ENCODE results near the gene CAST. TPM values are rescaled to one million over a fixed set of nuclear protein-coding genes. Genes with fewer than 3 reads are reported as not detected.

Gene CAST
- total and polyA plus RNA-seq, 8 donors = 128 to 264 (median 156) TPM

GRCh38 chr5:96626956-96627355 lies 35.2 kb upstream of the CAST start:
- TF ChIP-seq, protein P1, sequence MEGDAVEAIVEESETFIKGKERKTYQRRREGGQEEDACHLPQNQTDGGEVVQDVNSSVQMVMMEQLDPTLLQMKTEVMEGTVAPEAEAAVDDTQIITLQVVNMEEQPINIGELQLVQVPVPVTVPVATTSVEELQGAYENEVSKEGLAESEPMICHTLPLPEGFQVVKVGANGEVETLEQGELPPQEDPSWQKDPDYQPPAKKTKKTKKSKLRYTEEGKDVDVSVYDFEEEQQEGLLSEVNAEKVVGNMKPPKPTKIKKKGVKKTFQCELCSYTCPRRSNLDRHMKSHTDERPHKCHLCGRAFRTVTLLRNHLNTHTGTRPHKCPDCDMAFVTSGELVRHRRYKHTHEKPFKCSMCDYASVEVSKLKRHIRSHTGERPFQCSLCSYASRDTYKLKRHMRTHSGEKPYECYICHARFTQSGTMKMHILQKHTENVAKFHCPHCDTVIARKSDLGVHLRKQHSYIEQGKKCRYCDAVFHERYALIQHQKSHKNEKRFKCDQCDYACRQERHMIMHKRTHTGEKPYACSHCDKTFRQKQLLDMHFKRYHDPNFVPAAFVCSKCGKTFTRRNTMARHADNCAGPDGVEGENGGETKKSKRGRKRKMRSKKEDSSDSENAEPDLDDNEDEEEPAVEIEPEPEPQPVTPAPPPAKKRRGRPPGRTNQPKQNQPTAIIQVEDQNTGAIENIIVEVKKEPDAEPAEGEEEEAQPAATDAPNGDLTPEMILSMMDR (IDR thresholded peaks at IDR 0.05) = no peak
- ATAC-seq (peak; percentile 24), DNase-seq (no peak)
- no peaks in the 10 kb centered on the region for H3K4me1 ChIP-seq
- H3K4me3 ChIP-seq = no peak overlapping the region
- no peak overlapping the region for H3K27ac ChIP-seq
- H3K9me3 ChIP-seq = no peaks in the 10 kb centered on the region
- no peaks in the 10 kb centered on the region for H3K36me3 ChIP-seq
- intact Hi-C loops (cut with DNase I) = no loop called here
- no peaks in the 10 kb centered on the region for H3K27me3 ChIP-seq

DNA sequence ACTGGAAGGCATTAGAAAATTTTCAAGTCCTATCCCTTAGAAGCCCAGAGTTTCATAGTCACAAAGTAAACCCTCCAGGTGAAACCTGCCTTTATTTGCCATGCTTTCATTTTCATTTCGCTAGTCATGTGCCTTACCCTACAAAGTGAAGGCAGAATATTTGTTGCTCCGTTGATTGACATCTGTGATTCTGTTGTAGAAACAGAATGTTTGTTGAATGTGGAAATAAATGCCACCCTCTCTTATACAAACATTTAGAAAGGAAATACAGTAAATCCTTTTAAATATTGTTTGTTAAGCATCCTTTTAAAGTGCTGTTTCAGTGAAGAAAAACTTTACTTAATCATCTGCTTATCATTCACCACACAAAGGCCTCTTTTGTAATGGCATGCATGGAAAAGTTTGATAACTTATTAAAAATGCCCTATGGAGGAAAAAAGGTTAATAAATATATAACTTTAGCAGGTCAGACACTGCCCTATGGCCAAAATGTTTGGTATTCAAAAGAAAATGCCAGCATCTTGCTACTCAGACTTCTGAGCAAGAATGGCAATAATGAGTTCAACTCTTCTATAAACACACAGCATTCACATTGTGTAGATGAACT lies 34.3 kb upstream of the CAST start:
- TF ChIP-seq, protein P1 (IDR thresholded peaks at IDR 0.05) = no peak
- ATAC-seq (peak; percentile 79), DNase-seq (no peak)
- Histone ChIP-seq H3K27me3 (no peaks in the 10 kb centered on the region), H3K27ac (peak overlapping the region; percentile 45 to 51), H3K9me3 (no peaks in the 10 kb centered on the region), H3K36me3 (no peaks in the 10 kb centered on the region), H3K4me1 (no peaks in the 10 kb centered on the region), H3K4me3 (no peak overlapping the region)
- intact Hi-C loops (cut with DNase I) = no loop called here

DNA sequence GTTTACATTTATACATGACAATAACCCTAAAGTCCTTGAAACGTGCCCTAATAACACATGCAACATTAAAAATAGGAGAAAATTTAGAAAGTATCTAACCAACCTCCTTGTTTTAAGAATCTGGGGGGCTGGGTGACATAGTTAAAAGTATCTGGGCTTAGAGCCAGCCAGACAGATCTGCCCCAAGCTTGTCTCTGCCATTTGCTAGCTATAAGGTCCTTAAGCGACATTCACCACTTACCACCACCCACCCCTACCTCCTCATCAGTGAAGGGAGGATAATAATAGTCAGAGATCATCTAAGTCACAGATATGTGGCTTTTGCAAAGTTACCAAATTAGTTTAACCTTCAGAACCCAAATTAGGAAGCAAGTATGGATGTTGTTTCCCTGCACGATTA lies 33.8 kb upstream of the CAST start:
- no peaks in the 10 kb centered on the region for H3K36me3 ChIP-seq
- TF ChIP-seq, protein P1 (IDR thresholded peaks at IDR 0.05) = no peak
- no peak for ATAC-seq
- no peak for DNase-seq
- no peak overlapping the region for H3K27ac ChIP-seq
- H3K27me3 ChIP-seq = no peaks in the 10 kb centered on the region
- intact Hi-C loops (cut with DNase I) = no loop called here
- H3K4me1 ChIP-seq = no peaks in the 10 kb centered on the region
- no peaks in the 10 kb centered on the region for H3K9me3 ChIP-seq
- no peak overlapping the region for H3K4me3 ChIP-seq

- H3K9me3 ChIP-seq = no peaks in the 10 kb centered on the region
- DNase-seq (peak in 2 of 4 donors; percentile 44 to 58), ATAC-seq (peak; percentile 94)
- no peaks in the 10 kb centered on the region for H3K36me3 ChIP-seq
- H3K4me3 ChIP-seq = no peak overlapping the region
- H3K27me3 ChIP-seq = no peaks in the 10 kb centered on the region
- peaks cover 0 to 7% of the 10 kb centered on the region in 2 donors for H3K4me1 ChIP-seq
- TF ChIP-seq, protein P1 (IDR thresholded peaks at IDR 0.05) = no peak
- intact Hi-C loops (cut with DNase I) = no loop called here
- H3K27ac ChIP-seq = peak overlapping the region; percentile 22 to 30
Observed at GRCh38 chr5:96629774-96630173, 32.4 kb upstream of the CAST start.

DNA sequence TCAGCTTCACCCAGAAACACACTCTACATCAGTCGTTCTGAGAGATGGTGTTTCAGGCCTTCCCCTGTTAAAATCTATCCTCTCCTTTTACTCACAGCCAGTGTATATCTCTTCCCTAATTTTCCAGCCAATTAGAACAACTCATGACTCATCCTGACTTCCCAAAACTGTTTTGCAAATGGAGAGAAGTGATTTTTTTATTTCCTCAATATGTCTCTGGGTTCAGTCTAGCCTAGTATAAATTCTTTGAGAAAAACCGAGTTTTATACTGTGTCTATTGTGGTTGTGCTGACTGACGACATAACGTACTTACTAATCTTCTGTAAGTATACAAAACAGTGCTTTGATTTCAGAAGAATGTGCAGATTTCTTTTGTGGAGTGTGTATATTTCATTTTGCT lies 28.4 kb upstream of the CAST start:
- Histone ChIP-seq H3K4me3 (no peak overlapping the region), H3K27ac (no peak overlapping the region), H3K27me3 (no peaks in the 10 kb centered on the region), H3K9me3 (no peaks in the 10 kb centered on the region), H3K4me1 (peaks cover 0 to 7% of the 10 kb centered on the region in 2 donors), H3K36me3 (no peaks in the 10 kb centered on the region)
- ATAC-seq = peak; percentile 18
- intact Hi-C loops (cut with DNase I) = no loop called here
- TF ChIP-seq, protein P1 (IDR thresholded peaks at IDR 0.05) = no peak
- DNase-seq = no peak
